Epithelial cell of proximal tubule (primary cell): ENCODE measurements around the gene KRT35. TPM values are rescaled to one million over a fixed set of nuclear protein-coding genes. Genes with fewer than 3 reads are reported as not detected.

Source experiments
- DNase-seq: peaks from one replicate; pipeline ENCODE4 v3.0.0-alpha.2; 2011; ENCODE audit warnings: low read depth
- H3K4me3 ChIP-seq: 2 replicates; pipeline ENCODE4 v1.5.1; 2011; ENCODE audit warnings: low read depth, mild to moderate bottlenecking, low read length
- total RNA-seq: library from RNA; depleted of rRNA; stranded (reverse); fragments of >200 nt; gene quantifications from 2 replicates; pipeline ENCODE4 v1.2.3, GENCODE V29; 2015
- TF ChIP-seq, protein P1 (sequence below): conservative IDR thresholded peaks from 2 replicates; pipeline ENCODE4 v1.5.1; 2012; ENCODE audit warnings: low read depth, mild to moderate bottlenecking, low read length

Gene KRT35
- total RNA-seq, 1 donor from 2014 or later, result not detected

DNA sequence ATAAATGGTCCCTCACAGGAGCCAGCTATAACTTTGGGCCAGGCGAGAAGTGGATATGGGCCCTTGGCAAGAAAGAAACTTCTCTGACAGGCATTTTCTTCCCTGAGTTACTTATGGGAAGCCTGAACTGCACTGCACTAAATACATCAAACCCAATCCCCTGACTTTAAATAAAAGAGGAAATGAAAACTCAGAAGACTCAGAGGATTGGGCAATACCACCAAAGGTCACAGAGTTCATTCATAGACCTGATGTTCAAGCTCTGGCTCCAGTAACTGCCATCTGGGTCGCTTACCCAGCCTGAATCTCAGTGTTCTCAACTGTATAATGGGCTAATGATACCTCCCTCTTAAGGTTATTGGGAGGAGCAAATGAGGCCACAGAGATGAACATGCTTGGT, 815 bp downstream of the KRT35 start:
- H3K4me3 ChIP-seq, result no peak overlapping the region
- no peak for DNase-seq
- TF ChIP-seq, protein P1, sequence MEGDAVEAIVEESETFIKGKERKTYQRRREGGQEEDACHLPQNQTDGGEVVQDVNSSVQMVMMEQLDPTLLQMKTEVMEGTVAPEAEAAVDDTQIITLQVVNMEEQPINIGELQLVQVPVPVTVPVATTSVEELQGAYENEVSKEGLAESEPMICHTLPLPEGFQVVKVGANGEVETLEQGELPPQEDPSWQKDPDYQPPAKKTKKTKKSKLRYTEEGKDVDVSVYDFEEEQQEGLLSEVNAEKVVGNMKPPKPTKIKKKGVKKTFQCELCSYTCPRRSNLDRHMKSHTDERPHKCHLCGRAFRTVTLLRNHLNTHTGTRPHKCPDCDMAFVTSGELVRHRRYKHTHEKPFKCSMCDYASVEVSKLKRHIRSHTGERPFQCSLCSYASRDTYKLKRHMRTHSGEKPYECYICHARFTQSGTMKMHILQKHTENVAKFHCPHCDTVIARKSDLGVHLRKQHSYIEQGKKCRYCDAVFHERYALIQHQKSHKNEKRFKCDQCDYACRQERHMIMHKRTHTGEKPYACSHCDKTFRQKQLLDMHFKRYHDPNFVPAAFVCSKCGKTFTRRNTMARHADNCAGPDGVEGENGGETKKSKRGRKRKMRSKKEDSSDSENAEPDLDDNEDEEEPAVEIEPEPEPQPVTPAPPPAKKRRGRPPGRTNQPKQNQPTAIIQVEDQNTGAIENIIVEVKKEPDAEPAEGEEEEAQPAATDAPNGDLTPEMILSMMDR, result no peak

DNA sequence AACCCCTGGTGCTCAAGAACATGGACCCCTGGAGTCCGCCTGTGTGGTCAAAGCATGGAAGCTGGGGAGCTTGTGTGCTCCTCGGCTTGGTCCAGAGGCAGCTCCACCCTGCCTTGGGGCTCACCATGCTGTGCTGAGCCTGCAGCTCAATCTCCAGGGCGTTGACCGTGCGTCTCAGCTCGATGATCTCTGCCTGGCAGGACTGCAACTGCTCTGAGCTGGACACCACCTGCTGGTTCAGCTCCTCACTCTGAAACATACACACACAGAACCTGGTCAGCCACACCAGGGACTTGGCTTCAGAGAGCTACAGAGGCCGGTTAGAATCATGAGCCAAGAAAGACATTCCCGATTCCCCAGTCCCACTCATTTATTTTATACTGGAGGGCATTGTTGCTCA, 2.7 kb downstream of the KRT35 start:
- TF ChIP-seq, protein P1, result peak; percentile 44

DNA sequence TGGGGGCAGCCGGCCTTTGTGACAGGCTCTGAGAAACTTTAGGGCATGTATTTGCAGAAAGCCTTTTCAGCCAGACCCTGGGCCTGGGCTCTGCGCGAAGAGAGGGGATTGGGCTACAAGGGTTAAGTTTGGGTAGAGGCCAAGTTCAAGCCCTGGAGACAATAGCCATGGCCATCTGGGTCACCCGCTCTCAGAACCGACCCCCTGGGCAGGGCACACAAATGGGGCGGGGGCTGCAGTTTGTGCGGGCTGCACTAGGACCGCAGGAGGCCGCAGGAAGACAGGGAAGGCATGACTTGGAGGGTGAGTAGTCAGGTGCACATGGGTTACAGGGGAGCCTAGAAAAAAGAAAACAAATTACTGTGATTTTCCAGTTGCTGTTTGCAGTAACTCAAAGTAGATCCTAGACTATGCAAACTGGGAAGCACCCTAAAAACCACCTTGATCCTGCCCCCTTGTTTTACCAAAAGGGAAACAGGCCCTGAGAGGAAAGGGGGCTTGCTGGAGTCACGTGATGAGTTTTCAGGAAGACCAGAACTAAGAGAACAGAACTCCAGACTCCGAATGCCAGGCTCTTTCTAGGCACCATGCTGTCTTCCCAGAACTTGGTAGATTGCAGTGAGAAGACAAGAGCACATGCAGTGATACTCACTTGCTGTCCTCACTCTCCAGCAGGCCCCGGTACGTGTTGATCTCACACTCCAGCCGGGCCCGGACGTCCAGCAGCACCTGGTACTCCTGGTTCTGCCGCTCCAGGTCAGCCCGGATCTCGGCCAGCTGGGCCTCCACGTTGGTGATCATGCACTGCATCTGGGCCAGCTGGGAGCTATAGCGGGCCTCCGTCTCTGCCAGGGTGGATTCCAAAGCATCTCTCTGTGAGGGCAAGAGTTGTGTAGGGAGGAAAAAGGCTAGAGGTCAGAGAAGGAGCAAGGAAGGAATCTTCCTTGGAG, 3.8 kb downstream of the KRT35 start:
- no peak for DNase-seq
- H3K4me3 ChIP-seq, result no peak overlapping the region
- TF ChIP-seq, protein P1, result no peak

More for the DNA sequence above, 2.7 kb downstream of the KRT35 start:
- no peak for DNase-seq
- H3K4me3 ChIP-seq, result no peak overlapping the region

DNA sequence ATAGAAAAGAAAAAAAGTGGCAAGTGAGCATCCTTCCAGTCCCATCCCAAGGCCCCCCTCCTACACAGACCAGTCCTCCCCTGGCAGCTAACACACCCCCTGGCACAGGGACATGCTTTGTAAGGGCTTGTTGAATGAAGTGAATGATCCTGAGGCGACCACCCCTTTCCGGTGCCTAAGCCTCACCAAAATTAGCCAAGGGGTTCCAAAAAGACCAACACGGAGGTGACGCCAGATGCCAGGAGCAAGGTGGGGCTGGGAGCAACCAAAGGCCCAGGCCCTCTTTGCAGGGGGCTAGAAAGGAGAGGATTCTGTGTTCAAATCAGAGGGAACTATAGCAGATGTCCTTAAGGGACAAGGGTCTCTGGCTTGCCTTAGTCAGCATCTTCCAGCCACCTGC, 5.5 kb downstream of the KRT35 start:
- TF ChIP-seq, protein P1, result no peak
- H3K4me3 ChIP-seq, result no peak overlapping the region
- no peak for DNase-seq

DNA sequence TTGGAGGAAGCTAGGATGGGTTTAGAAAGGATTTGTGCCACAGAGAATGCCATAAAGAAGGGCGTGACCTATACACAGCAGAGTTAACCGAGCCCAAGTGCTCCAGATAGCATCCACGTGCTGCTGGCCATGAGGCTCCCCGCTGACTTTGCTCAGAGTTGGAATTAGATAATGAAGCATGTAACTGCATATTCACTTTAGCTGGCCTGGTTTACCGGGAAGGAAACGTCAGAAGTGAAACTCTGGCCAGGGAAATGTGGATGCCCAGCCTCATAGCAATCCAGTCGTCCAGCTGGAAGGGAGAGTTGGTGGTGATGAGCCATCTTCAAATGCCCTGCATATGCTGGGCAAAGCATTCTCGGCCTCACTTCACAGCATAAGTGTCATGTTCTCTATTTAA, 6.1 kb downstream of the KRT35 start:
- TF ChIP-seq, protein P1, result no peak
- no peak overlapping the region for H3K4me3 ChIP-seq
- DNase-seq, result no peak

DNA sequence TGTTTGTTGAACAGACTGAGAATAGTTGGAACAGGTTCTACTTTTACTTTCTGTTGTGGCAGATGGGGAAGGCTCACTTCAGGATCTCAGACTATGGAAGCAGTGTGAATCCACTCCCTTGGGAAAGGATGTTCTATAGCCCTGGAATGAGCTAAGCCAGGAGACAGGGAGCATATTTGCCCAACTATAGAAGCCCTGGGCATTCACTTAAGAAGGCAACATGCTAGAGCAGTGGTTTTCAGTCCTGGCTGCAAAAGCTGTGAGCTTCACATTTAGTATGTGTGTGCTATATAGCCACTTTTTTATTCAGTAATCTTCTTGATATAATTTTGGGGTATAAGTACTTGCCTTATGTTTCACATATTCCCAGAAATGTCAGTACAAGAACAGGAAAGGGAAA, 12.6 kb downstream of the KRT35 start:
- no peak overlapping the region for H3K4me3 ChIP-seq
- TF ChIP-seq, protein P1, result no peak
- no peak for DNase-seq

DNA sequence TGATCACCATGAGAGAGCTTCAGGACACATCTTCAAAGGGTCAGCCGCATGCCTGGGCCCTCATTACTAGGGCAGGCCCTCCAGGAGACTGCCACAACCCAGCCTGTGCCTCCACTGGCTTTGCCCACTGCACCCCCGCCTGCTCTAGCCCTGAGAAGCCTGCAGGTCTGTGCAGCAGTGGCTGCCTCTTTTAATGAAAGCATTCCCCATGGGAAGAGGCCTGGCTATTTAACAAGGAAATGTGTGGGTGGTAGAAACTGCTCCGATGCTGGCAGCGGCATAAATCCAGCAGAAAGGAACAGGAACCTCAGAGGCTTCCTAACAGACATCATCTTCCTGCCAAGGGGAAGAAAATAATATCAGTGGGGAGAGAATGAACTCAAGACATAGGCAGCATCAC, 13.4 kb downstream of the KRT35 start:
- no peak overlapping the region for H3K4me3 ChIP-seq
- TF ChIP-seq, protein P1, result no peak
- no peak for DNase-seq
